Hepatic stellate cell (primary cell): ENCODE measurements around the gene MSLN.

Source experiments
- DNase-seq: peaks from one replicate; pipeline ENCODE4 v3.0.0; 2011; ENCODE audit warnings: low spot score

The MSLN gene

GRCh38 chr16:776824-777223 lies 16.3 kb downstream of the MSLN start:
- DNase-seq, result no peak

GRCh38 chr16:777826-778225 lies 17.3 kb downstream of the MSLN start:
- DNase-seq, result peak; percentile 53

DNA sequence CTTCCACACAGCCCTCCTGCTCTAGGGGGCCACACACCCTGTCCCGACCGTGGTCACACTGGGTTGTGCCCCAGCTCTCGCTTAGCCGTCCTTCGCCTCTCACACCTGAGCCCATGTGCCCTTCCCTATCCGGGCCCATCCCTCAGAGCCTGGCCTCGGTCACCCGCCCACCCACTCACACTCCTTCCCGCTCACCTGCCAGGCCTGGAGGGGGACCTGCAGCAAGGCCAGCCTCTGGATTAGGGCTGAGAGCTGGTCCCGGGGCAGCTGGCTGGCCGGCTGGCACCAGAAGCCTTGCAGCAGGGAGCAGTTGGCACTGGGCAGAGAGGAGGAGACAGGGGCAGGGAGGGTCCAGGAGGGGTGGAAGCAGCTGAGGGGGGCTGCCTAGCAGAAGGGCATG lies 17.9 kb downstream of the MSLN start:
- no peak for DNase-seq

DNA sequence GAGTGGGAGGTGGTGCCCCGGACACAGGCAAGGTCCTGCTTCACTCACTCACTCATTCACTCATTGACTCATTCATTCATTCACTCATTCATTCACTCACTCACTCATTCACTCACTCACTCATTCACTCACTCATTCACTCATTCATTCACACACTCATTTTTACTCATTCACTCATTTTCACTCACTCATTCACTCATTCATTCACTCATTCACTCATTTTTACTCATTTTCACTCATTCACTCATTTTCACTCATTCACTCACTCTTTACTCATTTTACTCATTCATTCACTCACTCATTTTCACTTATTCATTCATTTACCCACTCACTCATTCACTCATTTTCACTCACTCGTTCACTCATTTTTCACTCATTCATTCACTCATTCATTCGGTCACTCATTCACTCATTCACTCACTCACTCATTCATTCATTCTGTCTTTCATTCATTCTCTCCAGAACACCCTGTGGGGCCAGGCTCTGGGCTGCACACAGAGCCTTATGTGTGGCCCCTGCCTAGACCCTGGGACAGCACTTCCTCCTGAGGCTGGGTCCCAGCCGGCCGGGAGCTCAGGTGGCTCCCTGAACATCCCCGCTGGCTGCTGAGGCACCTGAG lies 18.5 kb downstream of the MSLN start:
- no peak for DNase-seq

DNA sequence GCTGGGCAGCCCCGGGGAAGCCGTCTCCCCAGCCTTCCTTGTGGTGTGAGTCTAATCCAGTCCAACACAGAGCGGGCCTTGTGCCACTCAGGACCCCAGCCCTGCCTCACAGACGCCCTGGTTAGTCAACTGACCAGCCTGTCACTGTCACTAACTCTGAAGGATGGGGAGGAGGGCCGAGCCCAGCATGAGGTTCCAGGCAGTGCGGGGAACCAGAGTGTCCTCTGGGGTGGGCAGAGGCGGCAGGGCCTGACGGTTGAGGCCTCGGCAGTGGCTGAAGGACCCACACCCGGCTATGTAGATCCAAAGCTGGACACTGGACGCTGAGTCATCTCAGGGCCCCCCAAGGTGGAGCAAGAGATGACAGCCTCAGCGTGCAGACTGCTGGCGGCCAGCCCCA lies 19.0 kb downstream of the MSLN start:
- no peak for DNase-seq

DNA sequence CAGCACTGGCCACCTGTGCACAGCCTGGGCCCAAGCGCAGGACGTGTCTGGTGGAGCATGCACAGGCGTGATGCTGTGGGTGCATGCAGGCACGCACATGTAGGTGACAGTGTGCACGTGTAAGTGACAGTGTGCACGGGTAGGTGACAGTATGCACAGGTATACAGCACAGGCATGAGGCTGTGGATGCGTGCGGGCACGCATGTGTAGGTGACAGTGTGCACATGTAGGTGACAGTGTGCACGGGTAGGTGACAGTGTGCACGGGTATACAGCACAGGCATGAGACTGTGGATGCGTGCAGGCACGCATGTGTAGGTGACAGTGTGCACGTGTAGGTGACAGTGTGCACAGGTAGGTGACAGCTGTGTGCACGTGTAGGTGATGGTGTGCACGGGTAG lies 19.8 kb downstream of the MSLN start:
- DNase-seq, result no peak

GRCh38 chr16:781346-782010 lies 20.9 kb downstream of the MSLN start:
- no peak for DNase-seq

- DNase-seq, result no peak
Measured at GRCh38 chr16:782258-782657, 21.7 kb downstream of the MSLN start.

GRCh38 chr16:782766-783403 lies 22.4 kb downstream of the MSLN start:
- DNase-seq, result no peak

DNA sequence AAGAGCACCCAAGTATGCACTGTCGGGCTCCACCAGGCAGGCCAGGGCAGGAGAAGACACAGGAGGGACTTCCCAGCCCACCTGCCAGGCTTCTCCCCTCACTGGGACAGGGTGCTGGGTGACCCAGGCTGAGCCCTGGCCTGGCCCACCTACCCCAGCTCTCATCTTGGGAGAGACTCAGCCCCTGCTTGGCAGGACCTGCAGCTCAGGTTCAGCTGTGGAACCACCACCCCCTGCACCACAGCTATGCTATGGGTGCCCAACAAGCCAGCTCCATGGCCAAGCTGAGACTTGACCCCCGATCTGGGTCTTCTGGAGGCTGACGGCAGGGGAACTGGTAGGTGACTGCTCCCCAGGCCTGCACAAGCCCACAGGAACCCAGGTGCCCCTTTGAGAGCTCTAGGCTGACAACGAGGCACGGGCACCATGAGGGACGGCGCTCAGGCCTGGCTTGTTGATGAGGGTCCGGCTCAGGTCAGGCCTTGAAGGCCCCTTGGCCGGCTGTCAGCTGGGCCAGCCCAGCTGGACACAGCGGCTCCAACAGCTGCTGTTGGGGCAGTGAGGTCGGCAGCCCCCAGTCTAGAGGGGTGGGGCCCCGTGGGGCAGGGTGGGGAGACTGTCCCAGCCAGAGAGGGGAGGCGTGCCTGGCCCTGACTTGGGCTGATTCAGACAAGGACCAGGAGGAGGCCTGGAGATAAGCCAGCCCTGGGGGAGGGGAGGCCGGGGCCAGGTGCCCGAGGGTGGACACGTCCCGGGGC lies 23.0 kb downstream of the MSLN start:
- DNase-seq, result no peak

GRCh38 chr16:784431-784830 lies 23.9 kb downstream of the MSLN start:
- no peak for DNase-seq

DNA sequence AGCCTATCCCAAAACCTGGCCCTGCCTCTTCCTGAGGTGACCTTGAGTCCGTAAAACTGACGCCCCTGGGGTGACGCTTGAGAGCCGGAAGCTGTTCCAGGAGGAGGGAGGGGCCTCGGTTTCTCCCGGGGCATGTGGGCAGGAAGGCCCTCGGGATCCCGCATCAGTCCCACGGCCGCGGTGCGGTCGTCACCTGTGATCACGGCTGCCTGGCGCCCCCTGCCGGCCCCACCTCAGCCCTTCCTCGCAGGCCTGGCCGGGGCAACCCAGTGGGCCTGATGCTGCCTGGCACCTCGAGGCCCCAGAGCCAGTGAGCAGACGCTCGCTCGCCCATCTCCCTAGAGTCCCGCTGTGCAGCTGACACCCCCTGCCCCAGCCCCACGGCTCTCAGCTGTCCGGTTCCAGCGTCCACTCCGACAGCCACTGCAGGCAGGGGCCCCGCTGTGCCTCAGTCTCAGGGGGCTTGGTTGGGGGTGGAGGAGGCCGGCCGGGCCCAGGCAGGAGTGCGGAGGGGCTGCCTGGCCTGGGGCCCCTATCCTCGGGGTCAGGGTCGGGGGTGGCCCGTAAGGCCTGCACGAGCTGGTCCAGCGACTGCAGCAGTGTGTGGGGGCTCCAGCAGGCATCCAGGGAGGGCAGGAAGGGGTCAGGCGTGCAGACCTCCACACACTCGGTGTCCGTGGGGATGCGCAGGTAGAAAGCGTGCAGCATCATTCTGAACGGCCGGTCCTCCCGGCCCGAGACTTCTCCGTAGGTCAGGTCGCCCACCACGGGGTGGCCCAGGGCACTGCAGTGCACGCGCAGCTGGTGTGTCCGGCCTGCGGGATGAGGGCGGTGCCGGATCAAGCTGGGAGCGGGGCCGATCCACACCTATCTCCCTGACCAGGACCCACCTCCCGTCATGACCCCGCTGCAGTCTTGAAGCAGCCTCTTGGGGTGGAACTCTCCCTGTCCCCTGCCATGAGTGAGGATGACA lies 25.3 kb downstream of the MSLN start:
- peak; percentile 79 for DNase-seq

GRCh38 chr16:787321-787966 lies 26.9 kb downstream of the MSLN start:
- no peak for DNase-seq

DNA sequence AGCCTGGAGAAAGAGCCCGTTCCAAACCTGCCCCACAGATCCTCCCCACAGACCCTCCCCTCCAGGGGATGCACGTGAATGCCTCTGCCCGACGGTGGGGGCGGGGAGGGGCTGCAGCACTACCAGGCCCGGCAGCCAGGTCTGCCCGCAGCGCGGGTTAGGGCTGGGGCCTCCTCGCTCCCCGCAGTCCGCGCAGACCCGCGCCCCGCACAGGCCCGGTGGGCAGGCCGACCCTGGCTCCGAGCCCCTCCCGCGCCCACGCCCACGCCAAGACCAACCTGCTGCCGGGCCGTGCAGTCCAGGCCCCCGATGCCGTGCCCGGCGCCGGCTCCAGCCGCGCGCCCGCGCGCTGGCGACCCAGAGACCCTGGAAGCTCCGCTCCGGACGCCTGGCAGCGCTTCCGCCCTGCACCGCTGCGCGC lies 27.5 kb downstream of the MSLN start, which contains the start of gene RPUSD1:
Gene RPUSD1 (minus strand): TSS at position 404 of the 421 bp plus-strand sequence. CDS start 644 bp downstream, outside the sequence.
- no peak for DNase-seq

GRCh38 chr16:788399-789126 lies 28.0 kb downstream of the MSLN start, which contains the start of gene CHTF18:
CHTF18 (plus strand) TSS chr16:788620; CDS start chr16:788685, 65 bp downstream.
- peak; percentile 100 for DNase-seq

GRCh38 chr16:789191-789850 lies 28.8 kb downstream of the MSLN start:
- DNase-seq, result no peak

DNA sequence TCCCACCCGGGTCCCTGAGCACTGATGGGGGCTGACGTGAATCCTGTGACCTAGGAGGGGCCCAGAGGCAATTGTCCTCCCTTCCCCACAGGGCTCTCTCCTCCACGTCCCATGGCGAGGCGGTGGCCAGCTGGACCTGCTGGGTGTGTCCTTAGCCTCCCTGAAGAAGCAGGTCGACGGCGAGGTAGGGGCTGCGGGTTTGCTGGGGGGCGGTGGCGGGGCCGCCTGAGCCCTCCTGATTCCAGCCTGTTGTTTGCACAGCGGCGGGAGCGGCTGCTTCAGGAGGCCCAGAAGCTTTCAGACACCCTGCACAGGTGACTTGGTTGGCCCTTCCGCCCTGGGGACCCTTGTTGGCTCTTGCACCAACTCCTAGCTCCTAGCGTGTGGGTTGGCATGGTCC lies 29.6 kb downstream of the MSLN start:
- no peak for DNase-seq

DNA sequence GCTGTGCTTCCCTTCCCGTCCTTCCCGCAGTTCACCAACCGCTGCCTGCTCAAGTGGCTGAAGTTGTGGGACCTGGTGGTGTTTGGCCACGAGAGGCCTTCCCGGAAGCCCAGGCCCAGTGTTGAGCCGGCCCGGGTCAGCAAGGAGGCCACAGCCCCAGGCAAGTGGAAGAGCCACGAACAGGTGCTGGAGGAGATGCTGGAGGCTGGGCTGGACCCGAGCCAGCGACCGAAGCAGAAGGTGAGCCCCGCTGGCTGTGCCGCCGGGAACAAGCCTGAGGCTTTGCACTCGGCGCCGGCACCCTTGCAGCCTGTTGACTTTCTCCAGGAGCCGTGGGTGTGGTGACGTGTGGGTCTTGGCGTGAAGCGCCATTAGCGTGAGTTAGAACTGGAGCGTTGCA lies 30.6 kb downstream of the MSLN start:
- DNase-seq, result no peak

DNA sequence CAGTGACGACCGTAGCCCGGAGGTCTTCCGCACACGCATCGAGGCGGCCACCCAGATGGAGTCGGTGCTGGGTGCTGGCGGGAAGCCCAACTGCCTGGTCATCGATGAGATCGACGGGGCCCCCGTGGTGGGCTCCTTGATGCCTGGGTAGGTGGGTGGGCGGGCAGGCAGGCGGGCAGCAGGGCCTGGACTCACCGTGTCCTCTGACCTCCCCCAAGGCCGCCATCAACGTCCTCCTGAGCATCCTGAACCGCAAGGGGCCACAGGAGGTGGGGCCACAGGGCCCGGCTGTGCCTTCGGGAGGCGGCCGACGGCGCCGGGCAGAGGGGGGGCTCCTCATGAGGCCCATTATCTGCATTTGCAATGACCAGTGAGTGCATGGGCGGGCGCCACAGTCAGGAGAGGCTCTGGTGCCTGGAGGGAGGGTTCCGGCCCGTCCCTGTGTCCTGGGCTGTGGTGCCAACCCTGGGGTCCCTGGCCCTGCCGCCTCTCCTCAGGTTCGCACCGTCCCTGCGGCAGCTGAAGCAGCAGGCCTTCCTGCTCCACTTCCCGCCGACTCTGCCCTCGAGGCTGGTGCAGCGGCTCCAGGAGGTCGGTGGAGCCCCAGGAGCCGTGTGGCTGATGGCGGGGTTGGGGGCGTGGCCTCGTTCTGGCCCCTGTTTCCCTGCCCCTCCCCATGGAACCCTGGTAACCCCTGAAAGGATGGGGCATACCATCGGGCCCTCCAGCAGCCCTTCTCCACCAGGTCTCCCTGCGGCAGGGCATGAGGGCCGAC lies 31.9 kb downstream of the MSLN start:
- DNase-seq, result no peak
